ENCODE data around the gene RAB3D. TPM values are rescaled to one million over a fixed set of nuclear protein-coding genes. Genes with fewer than 3 reads are reported as not detected.

The RAB3D gene
- total RNA-seq, 4 donors from 2014 or later, result 8.0 to 13.4 (median 11.5) TPM

GRCh38 chr19:11338569-11339253 lies 746 bp downstream of the RAB3D start:
- no peak for TF ChIP-seq CTCF (IDR thresholded peaks at IDR 0.05; ENCODE audit: low read depth)

DNA sequence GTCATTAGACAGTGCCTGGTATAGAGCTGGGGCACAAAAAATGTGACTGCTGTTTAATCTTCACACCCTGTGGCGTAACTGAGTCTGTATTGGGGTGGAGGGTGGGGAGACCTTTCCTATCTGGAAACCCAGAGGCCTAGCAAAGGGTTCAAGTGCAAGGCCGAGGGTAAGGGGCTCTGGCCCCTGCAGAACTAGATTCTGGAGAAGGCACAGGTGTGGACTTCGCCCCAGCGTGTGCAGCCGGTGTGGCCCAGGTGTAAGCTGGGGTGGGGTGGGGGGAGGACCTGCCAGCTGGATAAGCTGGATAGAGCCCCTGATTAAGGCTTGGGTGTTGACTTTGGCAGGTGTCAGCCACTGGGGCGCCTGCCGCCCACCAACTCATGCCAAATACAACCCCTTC lies 1.3 kb downstream of the RAB3D start:
- no peak for TF ChIP-seq CTCF (IDR thresholded peaks at IDR 0.05; ENCODE audit: low read depth)

DNA sequence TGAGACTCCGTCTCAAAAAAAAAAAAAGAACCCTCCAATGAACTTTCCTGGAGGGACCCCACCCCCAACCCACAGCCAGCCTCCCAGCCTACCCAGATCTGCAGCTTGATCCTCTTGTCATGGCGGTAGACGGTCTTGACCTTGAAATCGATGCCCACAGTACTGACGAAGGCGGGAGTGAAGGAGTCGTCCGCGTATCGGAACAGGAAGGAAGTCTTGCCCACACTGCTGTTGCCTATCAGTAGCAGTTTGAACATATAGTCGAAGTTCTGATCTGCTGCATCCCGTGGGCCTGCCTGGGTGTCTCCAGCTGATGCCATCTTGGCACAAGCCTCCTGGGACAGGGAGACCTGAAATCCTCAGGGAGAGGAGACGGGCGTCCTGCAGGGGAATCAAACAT lies 2.4 kb downstream of the RAB3D start:
- no peak for TF ChIP-seq CTCF (IDR thresholded peaks at IDR 0.05; ENCODE audit: low read depth)

DNA sequence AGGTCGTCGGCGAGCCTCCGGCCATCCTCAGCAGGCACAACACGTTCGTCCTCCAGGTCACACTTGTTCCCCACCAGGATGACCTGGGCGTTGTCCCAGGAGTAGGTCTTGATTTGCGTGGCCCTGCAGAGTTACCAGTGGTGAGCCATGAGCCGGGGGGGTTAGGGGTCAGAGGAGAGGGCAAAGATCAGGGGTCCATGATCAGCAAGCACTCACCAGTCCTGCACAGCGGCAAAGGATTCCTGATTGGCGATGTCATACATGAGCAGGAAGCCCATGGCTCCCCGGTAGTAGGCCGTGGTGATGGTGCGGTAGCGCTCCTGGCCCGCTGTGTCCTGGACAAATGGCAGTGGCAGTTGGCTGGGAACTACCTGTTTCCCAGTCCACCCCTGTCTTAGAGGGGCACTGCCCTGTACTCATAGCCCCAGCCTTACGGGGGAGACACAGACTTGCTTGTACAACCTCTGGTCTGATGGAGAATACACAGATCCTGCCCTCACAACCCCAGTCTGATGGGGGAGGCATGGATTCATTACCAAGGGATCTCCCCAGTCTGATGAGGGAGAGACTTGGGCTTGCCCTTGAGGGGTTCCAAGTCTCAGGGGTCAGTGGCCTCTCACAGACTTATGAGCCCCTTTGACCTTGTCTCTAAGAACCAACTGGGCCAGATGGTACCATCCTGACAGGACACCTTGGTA lies 3.9 kb downstream of the RAB3D start:
- TF ChIP-seq CTCF (IDR thresholded peaks at IDR 0.05; ENCODE audit: low read depth), result no peak

GRCh38 chr19:11332822-11333221 lies 6.6 kb downstream of the RAB3D start:
- no peak for TF ChIP-seq CTCF (IDR thresholded peaks at IDR 0.05; ENCODE audit: low read depth)

GRCh38 chr19:11331502-11331901 lies 8.0 kb downstream of the RAB3D start:
- TF ChIP-seq CTCF (IDR thresholded peaks at IDR 0.05; ENCODE audit: low read depth), result no peak

DNA sequence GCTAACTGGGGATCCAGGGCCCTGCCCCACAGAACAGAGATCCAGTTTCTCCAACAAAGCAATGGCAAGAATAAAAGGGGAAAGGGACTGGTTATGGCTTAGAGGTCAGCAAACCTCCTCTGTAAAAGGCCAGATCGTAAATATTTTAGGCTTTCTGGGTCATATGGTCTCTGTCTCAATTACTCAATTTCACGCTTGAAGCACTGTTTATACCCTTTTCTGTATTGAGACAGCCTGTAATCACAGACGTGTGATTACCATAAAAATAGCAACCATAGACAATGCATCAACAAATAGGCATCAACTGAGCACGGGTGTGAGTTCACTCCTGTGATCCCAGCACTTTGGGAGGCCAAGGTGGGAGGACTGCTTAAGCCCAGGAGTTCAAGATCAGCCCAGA lies 9.3 kb downstream of the RAB3D start:
- no peak for TF ChIP-seq CTCF (IDR thresholded peaks at IDR 0.05; ENCODE audit: low read depth)
